HG02588 (cell line): ENCODE measurements around the gene ADCY5.

Source experiments
- ATAC-seq: cut with Tn5 transposase; IDR thresholded peaks from one replicate; pipeline ENCODE4 v1.9.1; 2021; ENCODE audit warnings: mild to moderate bottlenecking, moderate library complexity; ENCODE audit not compliant: unreplicated experiment

ADCY5 gene

GRCh38 chr3:123292321-123293310, 156.3 kb downstream of the ADCY5 start:
- no peak for ATAC-seq

- ATAC-seq: no peak
Measured at GRCh38 chr3:123291404-123291803, 157.5 kb downstream of the ADCY5 start.

GRCh38 chr3:123290962-123291361, 157.9 kb downstream of the ADCY5 start:
- ATAC-seq: no peak

GRCh38 chr3:123290107-123290930, 158.6 kb downstream of the ADCY5 start:
- no peak for ATAC-seq

GRCh38 chr3:123289391-123290106, 159.3 kb downstream of the ADCY5 start:
- ATAC-seq: no peak

DNA sequence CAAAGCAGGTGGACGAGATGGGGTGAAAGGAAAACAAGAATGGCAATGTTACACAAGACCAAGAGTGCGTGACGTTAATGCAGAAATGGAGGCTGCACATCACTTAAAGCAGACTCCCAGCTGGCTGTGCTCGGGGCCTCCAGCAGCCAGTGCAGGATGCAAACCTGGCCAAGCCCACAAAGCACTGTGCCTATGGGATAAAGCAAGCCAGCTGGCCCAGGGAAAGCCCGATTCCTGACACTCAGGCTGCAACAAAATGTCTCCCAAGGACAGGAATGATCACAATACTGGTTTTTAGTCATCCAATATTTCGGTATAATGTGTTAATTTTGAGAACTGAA, 161.0 kb downstream of the ADCY5 start:
- ATAC-seq: no peak

- ATAC-seq: no peak
Measured at GRCh38 chr3:123287051-123287961, 161.6 kb downstream of the ADCY5 start.

DNA sequence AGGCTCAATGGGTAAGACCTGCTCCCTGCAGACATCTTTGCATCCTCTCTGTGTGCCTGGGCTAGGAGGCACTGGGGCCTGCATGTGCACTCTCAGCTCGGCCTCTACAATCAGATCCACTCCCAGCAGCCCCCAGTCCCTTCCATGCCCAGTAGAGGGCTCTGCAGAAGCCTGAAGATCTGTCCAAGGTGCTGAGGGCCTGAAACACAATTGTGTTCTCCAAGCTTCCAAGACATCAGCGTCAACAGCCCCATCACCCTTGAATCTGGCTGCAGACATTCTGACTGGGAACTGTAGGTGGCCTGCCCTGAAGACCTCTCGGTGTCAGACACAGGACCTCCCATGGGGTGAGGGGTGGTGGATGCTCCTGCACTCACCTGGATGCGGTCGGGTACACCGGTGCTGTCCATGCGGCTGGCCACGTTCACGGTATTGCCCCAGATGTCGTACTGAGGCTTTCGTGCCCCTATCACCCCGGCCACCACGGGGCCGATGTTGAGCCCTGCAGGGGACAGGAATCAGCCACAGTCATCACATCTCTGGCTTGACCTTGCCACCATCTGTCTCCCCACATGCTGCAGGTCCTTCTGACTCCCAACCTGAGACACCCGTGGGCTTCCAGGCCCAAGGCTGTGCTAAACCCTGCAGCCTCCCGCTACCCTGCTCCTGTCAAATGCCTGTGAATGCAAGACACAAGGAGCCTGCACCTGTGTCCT, 162.4 kb downstream of the ADCY5 start:
- no peak for ATAC-seq

DNA sequence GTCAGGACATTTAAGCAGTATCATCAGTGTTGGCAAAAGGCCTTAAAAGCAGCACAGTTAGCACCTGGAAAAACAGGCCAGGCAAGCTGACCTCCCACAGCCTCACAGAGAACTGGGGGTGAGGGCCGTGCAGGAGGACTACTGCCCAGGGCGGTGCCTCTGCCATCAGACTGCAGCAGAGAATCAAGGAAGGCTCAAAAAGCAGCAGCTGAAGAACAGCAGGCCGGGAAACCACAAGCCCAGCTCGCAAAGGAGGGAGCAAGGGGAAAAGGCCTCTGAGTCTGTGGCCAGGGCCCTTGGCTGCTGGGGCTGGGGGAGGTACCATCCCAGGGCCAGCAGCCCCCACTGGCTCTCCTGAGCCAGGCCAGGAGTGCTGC, 163.0 kb downstream of the ADCY5 start:
- no peak for ATAC-seq

DNA sequence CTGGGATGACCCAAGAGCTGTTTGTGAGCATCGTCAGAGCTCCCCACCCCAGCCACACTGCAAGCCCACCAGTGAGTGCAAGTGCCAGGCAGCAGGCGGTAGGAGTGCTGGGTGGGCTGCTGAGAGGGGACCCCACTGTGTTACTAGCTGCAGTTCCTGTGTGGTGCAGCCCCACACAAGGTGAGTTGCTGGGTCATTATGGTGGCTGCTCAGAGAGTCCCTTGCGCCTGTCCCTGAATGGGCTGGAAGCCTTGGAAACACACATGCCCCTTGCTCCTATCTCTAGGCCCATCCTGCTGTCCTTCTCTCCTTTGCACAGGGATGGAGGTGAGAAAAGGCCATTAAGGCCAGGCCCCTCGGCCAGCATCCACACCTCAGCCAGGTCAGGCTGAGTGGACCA, 163.4 kb downstream of the ADCY5 start:
- ATAC-seq: no peak

DNA sequence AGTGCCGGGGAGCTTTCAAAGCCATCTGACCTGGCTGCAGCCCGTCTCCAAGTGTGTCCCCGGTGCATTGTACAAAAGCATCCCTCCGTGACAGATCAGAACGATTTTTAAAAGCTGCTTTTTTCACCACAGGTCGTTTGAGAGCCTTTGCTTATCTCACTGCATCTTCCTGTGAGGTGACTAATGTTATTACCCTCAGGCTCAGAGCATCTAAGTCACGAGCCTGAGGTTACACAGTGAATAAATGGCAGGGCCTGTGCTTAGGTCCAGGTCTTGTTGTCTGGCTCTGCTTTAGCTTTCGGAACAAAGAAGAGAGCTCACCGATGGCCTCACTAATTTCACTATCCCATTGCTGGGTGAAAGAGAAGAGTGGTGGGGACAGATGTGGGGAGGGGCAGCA, 163.8 kb downstream of the ADCY5 start:
- no peak for ATAC-seq

DNA sequence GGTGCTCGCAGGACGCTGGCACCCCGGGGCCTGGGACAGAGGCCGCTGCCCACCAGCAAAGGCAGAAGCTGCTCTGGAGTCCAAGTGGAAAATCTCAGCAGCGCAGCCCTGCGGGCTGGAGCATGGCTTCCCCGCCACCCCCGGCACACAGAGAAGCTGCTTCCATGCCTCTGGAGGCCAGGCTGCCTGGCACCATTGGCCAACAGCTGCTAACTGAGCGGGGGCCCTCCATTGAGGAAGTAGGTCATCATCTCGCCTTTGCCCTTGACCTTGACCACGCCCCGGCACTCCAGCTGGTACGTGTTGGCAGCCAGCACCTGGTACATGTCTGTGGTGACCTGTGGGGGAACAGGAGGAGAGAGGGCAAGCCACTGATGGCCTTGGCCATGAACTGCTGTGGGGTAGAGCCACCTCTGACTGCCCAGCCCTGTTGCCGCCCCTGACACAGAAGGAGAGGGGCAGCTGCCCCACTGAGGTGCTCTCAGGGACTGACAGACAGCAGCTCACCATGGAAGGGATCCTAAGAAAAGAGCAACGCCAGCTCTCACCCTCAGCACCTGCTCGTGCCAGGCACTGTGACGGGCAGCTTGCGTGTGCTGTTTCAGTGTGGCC, 164.4 kb downstream of the ADCY5 start:
- ATAC-seq: no peak

DNA sequence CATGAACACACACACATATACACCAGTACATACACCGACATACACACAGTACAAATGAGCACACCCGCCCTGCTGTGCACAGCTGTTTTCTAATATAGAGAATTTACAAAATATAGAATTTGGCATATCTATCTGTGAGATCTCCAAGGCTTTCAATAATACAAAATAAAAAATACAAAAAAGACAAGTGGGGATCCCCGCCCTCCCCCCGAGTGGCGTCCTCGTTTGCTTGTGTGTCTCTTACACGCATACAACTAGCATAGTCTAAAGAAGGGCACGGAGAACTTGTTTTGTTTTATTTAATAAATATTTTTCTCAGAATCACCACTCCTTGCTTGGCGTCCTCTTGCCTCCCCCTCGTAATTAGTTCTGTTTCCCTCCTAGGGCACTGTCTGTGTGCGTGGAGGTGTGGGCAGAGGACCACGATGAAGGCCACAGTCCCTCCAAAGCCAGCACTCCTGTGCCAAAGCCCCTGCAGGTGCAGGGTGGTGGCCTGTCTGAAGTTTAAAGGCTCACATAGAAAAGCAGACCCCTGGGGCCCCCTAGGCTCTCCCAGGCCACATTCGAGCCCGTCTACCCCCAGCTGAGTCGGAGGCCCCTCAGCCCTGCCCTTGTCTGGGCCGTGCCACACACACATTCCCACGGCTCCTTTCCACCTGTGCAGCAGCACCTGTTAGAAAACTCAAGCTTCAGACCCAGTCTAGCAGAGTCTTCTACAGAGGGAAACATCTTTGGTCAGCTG, 165.1 kb downstream of the ADCY5 start:
- no peak for ATAC-seq

DNA sequence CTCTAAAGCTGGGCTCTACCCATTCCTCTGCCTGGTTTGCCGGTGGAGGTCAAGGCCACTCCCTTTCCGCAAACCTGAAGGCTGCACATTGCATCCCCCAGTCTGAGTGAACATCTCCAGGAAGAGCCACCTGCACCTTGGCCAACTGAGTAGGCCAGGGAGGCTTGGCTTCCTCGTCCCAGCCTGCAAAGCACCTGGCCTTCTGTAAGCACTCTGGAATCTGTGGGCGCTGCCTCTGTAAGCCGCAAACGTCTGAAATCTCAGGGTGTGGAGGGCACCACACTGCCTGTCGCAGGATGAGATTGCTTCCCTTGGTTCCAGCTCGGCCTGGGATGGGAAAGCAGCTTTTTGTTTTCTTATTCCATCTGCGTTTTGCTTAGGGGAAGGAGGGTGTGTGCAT, 165.8 kb downstream of the ADCY5 start:
- ATAC-seq: no peak

GRCh38 chr3:123282461-123282860, 166.4 kb downstream of the ADCY5 start:
- no peak for ATAC-seq

DNA sequence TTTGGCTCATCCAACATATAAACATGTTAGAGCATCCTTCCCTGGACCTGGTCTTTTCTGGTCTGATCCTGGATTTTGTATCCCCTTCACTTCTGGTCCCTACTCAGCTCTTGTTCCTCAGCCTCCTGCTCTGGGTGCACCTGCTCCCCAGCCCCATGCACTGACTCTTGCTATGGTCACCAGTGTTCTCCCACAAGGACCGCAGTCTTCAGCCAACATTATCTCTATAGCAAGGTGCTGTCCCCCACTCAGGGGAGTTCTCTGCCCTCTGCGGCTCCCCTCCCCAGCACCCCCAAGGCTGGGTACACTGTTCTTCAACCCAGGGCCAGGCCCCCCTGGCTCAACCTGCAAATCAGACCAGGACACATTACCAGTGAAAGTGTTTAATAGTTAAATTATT, 167.0 kb downstream of the ADCY5 start:
- ATAC-seq: no peak

GRCh38 chr3:123281406-123281805, 167.5 kb downstream of the ADCY5 start:
- no peak for ATAC-seq

DNA sequence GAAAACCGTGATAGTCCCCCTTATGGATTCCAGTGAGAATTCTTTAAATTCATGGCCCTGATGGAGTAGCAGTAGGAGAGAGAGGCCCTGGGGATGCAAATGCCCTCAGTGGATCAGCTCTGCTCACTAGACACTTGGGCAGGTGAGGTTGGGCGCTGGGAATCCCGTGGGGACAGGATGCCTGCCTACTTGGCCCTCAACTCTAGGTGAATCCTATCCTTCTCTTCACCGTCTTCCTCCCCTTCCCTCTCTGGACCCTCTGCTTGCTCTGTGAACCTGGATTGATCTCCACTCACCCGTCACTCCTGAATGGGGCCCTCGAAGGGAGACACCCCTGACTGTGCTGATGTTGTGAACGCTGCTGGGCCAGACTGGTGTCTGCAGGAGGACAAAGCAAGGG, 169.8 kb downstream of the ADCY5 start:
- ATAC-seq: no peak

GRCh38 chr3:123278446-123278845, 170.4 kb downstream of the ADCY5 start:
- ATAC-seq: no peak
